Subcutaneous adipose tissue (tissue), 4 donors: Measurements from ENCODE around the gene ENSA. TPM values are rescaled to one million over a fixed set of nuclear protein-coding genes. Genes with fewer than 3 reads are reported as not detected.

Experiments
- CTCF ChIP-seq: fragments of 450-650 bp; IDR thresholded peaks from one replicate; pipeline ENCODE4 v1.5.1; 2016; ENCODE audit warnings: low read depth, mild to moderate bottlenecking, control low read depth, antibody characterized with exemption, moderate library complexity
- total RNA-seq, 4 donors: library from RNA; depleted of rRNA; stranded (reverse); fragments of >200 nt; gene quantifications; one replicate each; pipeline ENCODE4 v1.1.0, GENCODE V29; 2016

ENSA gene
- 100 to 1,000 TPM; 109 to 165 (median 114) TPM for total RNA-seq

GRCh38 chr1:150629115-150629928 lies at the start of gene ENSA:
Gene ENSA (minus strand): TSS chr1:150629612. CDS start chr1:150629470, 142 bp downstream.
- TF ChIP-seq CTCF: no peak

GRCh38 chr1:150678988-150679387 lies 49.6 kb upstream of the ENSA start:
- no peak for TF ChIP-seq CTCF

- TF ChIP-seq CTCF: no peak
Measured at GRCh38 chr1:150674881-150675280, 45.5 kb upstream of the ENSA start.

GRCh38 chr1:150663321-150663720 lies 33.9 kb upstream of the ENSA start:
- no peak for TF ChIP-seq CTCF

GRCh38 chr1:150662811-150663210 lies 33.4 kb upstream of the ENSA start:
- TF ChIP-seq CTCF: no peak

GRCh38 chr1:150661156-150661555 lies 31.7 kb upstream of the ENSA start:
- TF ChIP-seq CTCF: no peak

- TF ChIP-seq CTCF: no peak
Measured at GRCh38 chr1:150660584-150660983, 31.2 kb upstream of the ENSA start.
